Activated CD4-positive, alpha-beta T cell treated with anti-CD3 and anti-CD28 coated beads, Interleukin-2, amount 50 U/mL, for 48 hours (primary cell): ENCODE measurements around the gene TUB.

ENCODE experiments used
- DNase-seq, 2 experiments: peaks; one replicate each; pipeline ENCODE4 v3.0.0-alpha.2; 2020

Gene TUB

GRCh38 chr11:8045839-8046238 lies 35.2 kb upstream of the TUB start:
- DNase-seq = no peak

- no peak for DNase-seq
Observed at GRCh38 chr11:8047382-8047781, 33.6 kb upstream of the TUB start.

- no peak for DNase-seq
Observed at GRCh38 chr11:8049084-8049483, 31.9 kb upstream of the TUB start.

GRCh38 chr11:8055091-8055835 lies 25.7 kb upstream of the TUB start:
- no peak for DNase-seq

- no peak for DNase-seq
Observed at GRCh38 chr11:8055836-8056526, 25.0 kb upstream of the TUB start.

GRCh38 chr11:8056810-8057463 lies 24.1 kb upstream of the TUB start:
- no peak for DNase-seq

GRCh38 chr11:8058216-8058615 lies 22.8 kb upstream of the TUB start:
- no peak for DNase-seq

- no peak for DNase-seq
Observed at GRCh38 chr11:8059030-8059429, 22.0 kb upstream of the TUB start.

- DNase-seq = no peak
Observed at GRCh38 chr11:8059571-8060011, 21.4 kb upstream of the TUB start.

- no peak for DNase-seq
Observed at GRCh38 chr11:8060146-8060719, 20.8 kb upstream of the TUB start.

GRCh38 chr11:8060801-8061554 lies 20.0 kb upstream of the TUB start:
- no peak for DNase-seq

- no peak for DNase-seq
Observed at GRCh38 chr11:8061555-8062428, 19.2 kb upstream of the TUB start.

GRCh38 chr11:8062781-8063257 lies 18.2 kb upstream of the TUB start:
- no peak for DNase-seq

GRCh38 chr11:8063324-8063723 lies 17.7 kb upstream of the TUB start:
- no peak for DNase-seq

- DNase-seq = no peak
Observed at GRCh38 chr11:8065031-8065430, 16.0 kb upstream of the TUB start.

GRCh38 chr11:8066036-8066910 lies 14.7 kb upstream of the TUB start:
- DNase-seq = no peak

GRCh38 chr11:8066911-8067455 lies 14.0 kb upstream of the TUB start:
- no peak for DNase-seq

GRCh38 chr11:8067567-8067928 lies 13.5 kb upstream of the TUB start:
- DNase-seq = no peak

- no peak for DNase-seq
Observed at GRCh38 chr11:8067929-8068575, 13.0 kb upstream of the TUB start.
